ENCODE results near the gene SGMS1. TPM values are rescaled to one million over a fixed set of nuclear protein-coding genes. Genes with fewer than 3 reads are reported as not detected.

The SGMS1 gene
- total and polyA plus RNA-seq, 3 donors from 2014 or later = 30.6 to 90.9 (median 63.2) TPM

GRCh38 chr10:50423448-50423847 lies 200.3 kb downstream of the SGMS1 start:
- H3K27ac ChIP-seq = no peak overlapping the region
- H3K9me3 ChIP-seq = no peaks in the 10 kb centered on the region
- intact Hi-C loops (cut with DNase I; ENCODE audit: low total_unique reads) = no loop called here
- no peak for DNase-seq
- H3K36me3 ChIP-seq (ENCODE audit: low read depth, missing control alignments) = no peaks in the 10 kb centered on the region
- WGBS, 2 donors = 96 to 98% methylated on average over 3 of the region's 3 CpGs
- H3K4me3 ChIP-seq = no peak overlapping the region
- TF ChIP-seq CTCF (IDR thresholded peaks at IDR 0.05) = no peak
- no peak for TF ChIP-seq POLR2A (IDR thresholded peaks at IDR 0.05)
- no peaks in the 10 kb centered on the region for H3K4me1 ChIP-seq
- H3K27me3 ChIP-seq = no peaks in the 10 kb centered on the region

GRCh38 chr10:50422259-50422658 lies 201.5 kb downstream of the SGMS1 start:
- H3K36me3 ChIP-seq (ENCODE audit: low read depth, missing control alignments) = no peaks in the 10 kb centered on the region
- intact Hi-C loops (cut with DNase I; ENCODE audit: low total_unique reads) = no loop called here
- H3K4me3 ChIP-seq = no peak overlapping the region
- TF ChIP-seq POLR2A (IDR thresholded peaks at IDR 0.05) = no peak
- TF ChIP-seq CTCF (IDR thresholded peaks at IDR 0.05) = no peak
- DNase-seq = no peak
- 56 to 70% methylated on average over 4 of the region's 4 CpGs for WGBS, 2 donors
- no peak overlapping the region for H3K27ac ChIP-seq
- H3K27me3 ChIP-seq = no peaks in the 10 kb centered on the region
- no peaks in the 10 kb centered on the region for H3K9me3 ChIP-seq
- no peaks in the 10 kb centered on the region for H3K4me1 ChIP-seq

GRCh38 chr10:50421026-50421719 lies 202.6 kb downstream of the SGMS1 start:
- peak; percentile 28 for DNase-seq
- Histone ChIP-seq H3K36me3 (ENCODE audit: low read depth, missing control alignments) (no peaks in the 10 kb centered on the region), H3K27ac (no peak overlapping the region), H3K4me1 (peaks cover 6% of the 10 kb centered on the region), H3K9me3 (no peaks in the 10 kb centered on the region), H3K27me3 (no peaks in the 10 kb centered on the region), H3K4me3 (no peak overlapping the region)
- intact Hi-C loops (cut with DNase I; ENCODE audit: low total_unique reads) = no loop called here
- 89 to 91% methylated on average over 6 of the region's 6 CpGs for WGBS, 2 donors
- TF ChIP-seq CTCF (IDR thresholded peaks at IDR 0.05) (peak; percentile 25 to 67 (median 51)), POLR2A (IDR thresholded peaks at IDR 0.05) (no peak)

- Histone ChIP-seq H3K27ac (no peak overlapping the region), H3K27me3 (no peaks in the 10 kb centered on the region), H3K36me3 (ENCODE audit: low read depth, missing control alignments) (no peaks in the 10 kb centered on the region), H3K9me3 (no peaks in the 10 kb centered on the region), H3K4me3 (no peak overlapping the region), H3K4me1 (peaks cover 6% of the 10 kb centered on the region)
- no peak for DNase-seq
- intact Hi-C loops (cut with DNase I; ENCODE audit: low total_unique reads) = no loop called here
- no peak for TF ChIP-seq POLR2A (IDR thresholded peaks at IDR 0.05)
- no peak for TF ChIP-seq CTCF (IDR thresholded peaks at IDR 0.05)
- WGBS, 2 donors = 92% methylated on average over 6 of the region's 6 CpGs
Observed at GRCh38 chr10:50420196-50420595, 203.6 kb downstream of the SGMS1 start.

GRCh38 chr10:50419756-50420155 lies 204.0 kb downstream of the SGMS1 start:
- H3K27me3 ChIP-seq = no peaks in the 10 kb centered on the region
- H3K4me1 ChIP-seq = peaks cover 6% of the 10 kb centered on the region
- no peaks in the 10 kb centered on the region for H3K36me3 ChIP-seq (ENCODE audit: low read depth, missing control alignments)
- TF ChIP-seq CTCF (IDR thresholded peaks at IDR 0.05) = no peak
- TF ChIP-seq POLR2A (IDR thresholded peaks at IDR 0.05) = no peak
- no peak overlapping the region for H3K27ac ChIP-seq
- intact Hi-C loops (cut with DNase I; ENCODE audit: low total_unique reads) = loop anchor here (10.0 kb wide), 1 partner anchor 205 kb away; the partner anchor contains the start of gene SGMS1
- no peaks in the 10 kb centered on the region for H3K9me3 ChIP-seq
- WGBS, 2 donors = 61 to 66% methylated on average over 3 of the region's 3 CpGs
- H3K4me3 ChIP-seq = no peak overlapping the region
- no peak for DNase-seq

All from testis (tissue), 3 donors.